Measurements from ENCODE around the gene RBM20. TPM values are rescaled to one million over a fixed set of nuclear protein-coding genes. Genes with fewer than 3 reads are reported as not detected.

Gene RBM20
- total RNA-seq, 1 experiment from 2014 or later = 0.17 TPM

DNA sequence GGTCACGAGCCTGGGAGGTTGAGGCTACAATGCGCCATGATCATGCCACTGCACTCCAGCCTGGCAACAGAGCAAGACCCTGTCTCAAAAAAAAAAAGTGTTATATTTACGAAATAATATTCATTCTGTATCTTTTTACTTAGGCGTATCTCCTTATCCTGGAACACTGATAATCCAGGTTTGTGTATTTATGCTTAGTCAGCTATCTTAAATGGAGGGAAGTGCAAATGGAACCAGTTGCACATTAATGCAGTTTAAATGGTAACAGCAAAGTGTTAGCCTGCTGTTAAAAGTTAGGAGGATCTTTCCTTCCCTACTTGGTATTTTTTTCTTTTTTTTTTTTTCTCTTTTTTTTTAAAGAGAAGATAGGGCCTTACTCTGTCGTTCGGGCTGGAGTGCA lies 36.0 kb upstream of the RBM20 start:
- no peak overlapping the region for H3T11ph ChIP-seq (ENCODE audit: low read length)
- H3K23ac ChIP-seq (ENCODE audit: insufficient read length, low read depth, low read length) = no peak overlapping the region
- no peaks in the 10 kb centered on the region for H3K9me3 ChIP-seq (ENCODE audit: control insufficient read depth, low read depth, low read length)
- H3K4me3 Mint-ChIP-seq = no peak overlapping the region; a peak in 1 of 5 replicates
- H4K8ac ChIP-seq (replicated peaks; ENCODE audit: insufficient read length, low read depth, low read length) = no peak overlapping the region
- no peak overlapping the region for H2BK12ac ChIP-seq (ENCODE audit: insufficient read length, low read depth, low read length)
- H4K5ac ChIP-seq (ENCODE audit: insufficient read length, low read depth, low read length) = no peak overlapping the region
- H4K91ac ChIP-seq (ENCODE audit: insufficient read length, low read depth, low read length) = no peak overlapping the region
- no peaks in the 10 kb centered on the region; the same call in 1 of the 2 replicates for H3K27me3 Mint-ChIP-seq (ENCODE audit: low read depth)
- H2BK15ac ChIP-seq (ENCODE audit: low read depth, low read length) = no peak overlapping the region
- H3K23me2 ChIP-seq (ENCODE audit: insufficient read length, low read depth, low read length, poor library complexity, severe bottlenecking) = no peaks in the 10 kb centered on the region
- no peak overlapping the region for H3K4me2 ChIP-seq (ENCODE audit: insufficient read depth, insufficient read length, low read length)
- H3K56ac ChIP-seq (ENCODE audit: insufficient read length, low read depth, low read length) = no peak overlapping the region
- H3K79me1 ChIP-seq (ENCODE audit: insufficient read depth, low read depth, low read length, poor library complexity, severe bottlenecking) = no peaks in the 10 kb centered on the region
- H2AFZ ChIP-seq (ENCODE audit: low read length) = no peak overlapping the region
- no peak overlapping the region for H3K18ac ChIP-seq (ENCODE audit: insufficient read length, low read depth, low read length)
- no peak overlapping the region for H3K4ac ChIP-seq (ENCODE audit: low read depth, low read length)
- H3K79me2 ChIP-seq (ENCODE audit: insufficient read depth, low read length) = no peaks in the 10 kb centered on the region
- TF ChIP-seq, protein P1, sequence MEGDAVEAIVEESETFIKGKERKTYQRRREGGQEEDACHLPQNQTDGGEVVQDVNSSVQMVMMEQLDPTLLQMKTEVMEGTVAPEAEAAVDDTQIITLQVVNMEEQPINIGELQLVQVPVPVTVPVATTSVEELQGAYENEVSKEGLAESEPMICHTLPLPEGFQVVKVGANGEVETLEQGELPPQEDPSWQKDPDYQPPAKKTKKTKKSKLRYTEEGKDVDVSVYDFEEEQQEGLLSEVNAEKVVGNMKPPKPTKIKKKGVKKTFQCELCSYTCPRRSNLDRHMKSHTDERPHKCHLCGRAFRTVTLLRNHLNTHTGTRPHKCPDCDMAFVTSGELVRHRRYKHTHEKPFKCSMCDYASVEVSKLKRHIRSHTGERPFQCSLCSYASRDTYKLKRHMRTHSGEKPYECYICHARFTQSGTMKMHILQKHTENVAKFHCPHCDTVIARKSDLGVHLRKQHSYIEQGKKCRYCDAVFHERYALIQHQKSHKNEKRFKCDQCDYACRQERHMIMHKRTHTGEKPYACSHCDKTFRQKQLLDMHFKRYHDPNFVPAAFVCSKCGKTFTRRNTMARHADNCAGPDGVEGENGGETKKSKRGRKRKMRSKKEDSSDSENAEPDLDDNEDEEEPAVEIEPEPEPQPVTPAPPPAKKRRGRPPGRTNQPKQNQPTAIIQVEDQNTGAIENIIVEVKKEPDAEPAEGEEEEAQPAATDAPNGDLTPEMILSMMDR (conservative IDR thresholded peaks at IDR 0.05) = no peak
- no peaks in the 10 kb centered on the region for H3K9me3 Mint-ChIP-seq
- peak overlapping the region in 1 of 3 experiments; percentile 74; a peak in 2 of 7 replicates for H3K27ac Mint-ChIP-seq
- no CpG with 5 or more reads among the region's 6 CpGs for WGBS (ENCODE audit: extremely low coverage, insufficient read length, low lambda C conversion rate)
- no peak for DNase-seq
- no peak overlapping the region for H3K9ac ChIP-seq (ENCODE audit: extremely low read depth, insufficient read length, low read length)
- H3K36me3 Mint-ChIP-seq (ENCODE audit: insufficient read depth in 1 of 3, low read depth in 3 of 3) = peaks cover 11 to 28% (median 28%) of the 10 kb centered on the region in 3 experiments; a peak in 6 of 7 replicates
- H3K14ac ChIP-seq (ENCODE audit: insufficient read depth, low read length) = no peak overlapping the region
- no peak overlapping the region for H2BK5ac ChIP-seq (ENCODE audit: insufficient read length, low read length)
- no peak overlapping the region for H2BK120ac ChIP-seq (ENCODE audit: low read depth, low read length, poor library complexity, severe bottlenecking)
- H4K20me1 ChIP-seq (ENCODE audit: control insufficient read depth, insufficient read depth, insufficient read length) = no peaks in the 10 kb centered on the region
- H2AK5ac ChIP-seq (ENCODE audit: insufficient read length, low read length) = no peak overlapping the region
- H3K27ac ChIP-seq (ENCODE audit: insufficient read length, low read depth, low read length) = no peak overlapping the region
- H3K4me1 Mint-ChIP-seq = peaks cover 20 to 26% of the 10 kb centered on the region in 2 experiments
- peaks cover 4% of the 10 kb centered on the region; the same call in 1 of the 2 replicates for H3K4me1 ChIP-seq (ENCODE audit: insufficient read depth, low read length)
- H3K27me3 ChIP-seq (ENCODE audit: insufficient read depth, low read length) = no peaks in the 10 kb centered on the region
- H2BK20ac ChIP-seq (ENCODE audit: low read depth, low read length, poor library complexity, severe bottlenecking) = no peak overlapping the region
